GM21825 (cell line): ENCODE results near the gene MECR.

Experiments
- ATAC-seq: cut with Tn5 transposase; IDR thresholded peaks from one replicate; pipeline ENCODE4 v1.9.1; 2021; ENCODE audit warnings: mild to moderate bottlenecking, moderate library complexity; ENCODE audit not compliant: unreplicated experiment

The MECR gene

DNA sequence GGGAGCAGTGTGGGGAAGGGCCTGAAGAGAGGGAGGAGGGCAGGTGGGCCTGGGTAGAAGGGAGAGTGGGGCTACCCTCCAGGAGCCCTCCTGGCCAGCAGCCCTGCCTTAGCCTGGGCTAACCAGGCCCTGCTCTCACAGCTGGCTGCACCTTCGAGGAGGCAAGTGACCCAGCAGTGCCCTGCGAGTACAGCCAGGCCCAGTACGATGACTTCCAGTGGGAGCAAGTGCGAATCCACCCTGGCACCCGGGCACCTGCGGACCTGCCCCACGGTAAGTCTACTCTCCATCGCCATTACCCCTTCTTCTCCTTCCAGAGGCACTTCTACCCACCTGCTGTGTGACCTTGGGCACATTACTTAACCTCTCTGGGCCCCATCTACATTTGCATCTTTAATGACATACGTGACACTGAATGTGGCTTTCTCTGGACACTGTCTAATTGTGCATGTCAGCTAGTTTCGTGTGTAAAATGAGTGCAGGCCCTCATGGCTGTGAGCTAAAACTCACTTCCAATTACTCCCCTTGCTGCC is 24.5 kb upstream of the MECR start:
- no peak for ATAC-seq

DNA sequence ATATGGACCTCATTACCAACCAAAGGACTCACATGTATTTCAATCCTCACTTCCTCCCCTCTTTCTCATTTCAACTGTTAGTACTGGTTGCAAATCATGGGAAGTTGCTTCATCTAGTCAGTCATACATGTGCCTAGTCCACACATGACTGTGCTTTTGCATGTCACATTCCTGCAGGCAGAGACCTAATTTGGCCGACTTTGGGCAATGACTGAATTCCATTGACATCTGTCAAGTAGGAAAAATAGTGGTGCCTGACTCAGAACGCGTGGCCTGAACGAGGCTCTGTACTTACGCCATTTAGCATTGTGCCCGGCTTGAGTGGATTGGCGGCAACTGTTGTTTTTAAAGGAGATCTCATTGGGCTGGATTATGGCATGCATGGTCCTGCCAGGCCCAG is 23.6 kb upstream of the MECR start:
- no peak for ATAC-seq

DNA sequence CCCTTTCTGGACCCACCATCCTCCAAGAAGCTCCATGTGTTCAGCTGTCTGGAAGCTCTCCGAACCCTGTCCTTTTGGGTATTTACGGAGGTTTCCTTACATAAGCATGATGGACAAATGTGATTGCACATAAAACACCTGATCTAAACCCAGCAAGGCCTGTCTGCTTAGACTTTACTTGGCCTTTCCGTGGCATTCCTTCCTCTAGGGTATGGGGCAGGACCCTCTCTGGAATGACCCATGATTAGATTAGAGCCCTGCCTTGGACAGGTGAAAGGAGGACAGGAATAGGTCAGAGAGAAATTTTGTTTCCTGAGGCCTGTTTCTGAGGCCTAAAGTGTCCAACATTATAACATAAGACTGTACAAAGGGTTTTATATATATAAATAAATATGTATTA is 22.4 kb upstream of the MECR start:
- ATAC-seq: no peak

DNA sequence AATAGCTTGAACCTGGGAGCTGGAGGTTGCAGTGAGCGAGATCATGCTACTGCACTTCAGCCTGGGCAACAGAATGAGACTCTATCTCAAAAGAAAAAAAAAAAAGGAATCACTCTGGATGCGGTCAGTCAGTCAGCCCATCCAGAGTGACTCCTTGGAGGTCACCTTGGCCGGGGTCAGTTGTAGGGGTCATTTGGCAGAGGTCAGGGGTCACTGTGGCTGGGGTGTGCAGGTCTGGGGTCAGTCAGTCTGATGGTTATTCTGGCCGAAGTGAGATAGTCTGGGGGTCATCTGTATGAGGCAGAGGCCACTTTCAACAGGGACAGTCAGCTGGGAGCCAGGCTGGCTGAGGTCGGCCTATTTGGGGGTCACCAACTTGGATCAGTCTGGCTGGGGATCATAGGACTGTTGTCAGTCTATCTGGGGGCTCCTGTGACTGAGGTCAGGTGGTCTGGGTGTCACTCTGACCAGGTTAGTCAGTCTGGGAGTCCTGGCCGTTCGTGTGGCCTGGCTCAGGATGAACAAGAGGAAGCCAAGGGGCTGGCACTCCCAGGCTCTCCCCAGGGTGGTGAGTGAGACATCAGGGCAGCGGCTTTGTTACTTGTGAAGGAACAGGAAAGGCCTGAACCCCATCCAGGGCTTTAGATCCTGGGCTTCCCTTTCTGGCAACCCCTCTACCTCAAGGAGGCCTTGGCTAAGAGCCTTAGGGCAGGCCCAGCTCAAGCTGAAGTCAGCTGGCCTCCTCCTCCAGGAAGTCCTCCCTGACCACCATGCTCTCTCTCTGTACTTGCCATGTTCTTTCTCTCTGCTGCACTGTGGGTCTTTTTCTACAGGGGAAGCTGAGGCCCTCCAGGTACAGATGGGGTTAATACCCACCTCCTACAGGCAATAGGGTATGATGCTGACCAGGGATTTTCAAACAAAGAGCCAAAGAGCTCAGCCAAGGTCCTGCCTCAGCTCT is 20.7 kb upstream of the MECR start:
- no peak for ATAC-seq

DNA sequence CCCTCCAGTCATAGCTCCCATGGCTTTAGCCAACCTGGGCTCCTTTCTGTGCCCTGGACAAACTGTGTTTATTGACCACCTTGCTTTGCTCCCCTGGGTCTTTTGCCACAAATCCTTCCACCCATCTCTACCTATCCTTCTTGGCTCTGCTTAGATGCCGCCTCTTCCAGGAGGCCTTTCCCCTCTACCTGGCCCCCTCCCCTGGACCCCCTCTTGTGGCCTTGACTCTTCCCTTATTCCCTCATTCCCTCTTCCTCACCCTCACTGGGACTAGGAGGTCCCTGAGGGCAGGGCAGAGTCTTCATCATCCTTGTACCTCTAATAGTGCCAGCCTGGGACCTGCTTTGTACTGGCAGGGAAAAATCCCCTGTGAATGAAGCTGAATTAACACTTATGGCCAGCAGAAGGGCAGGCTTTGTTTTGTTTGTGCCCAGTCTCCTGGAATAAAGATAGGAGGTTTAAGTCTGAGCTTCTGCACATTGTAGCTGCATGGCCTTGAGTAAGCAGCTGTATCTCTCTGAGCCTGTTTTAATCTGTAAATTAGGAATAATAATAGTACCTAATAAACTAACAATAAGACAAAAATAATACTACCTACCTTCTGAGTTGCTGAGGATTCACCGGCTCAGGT is 19.3 kb upstream of the MECR start:
- ATAC-seq: no peak

DNA sequence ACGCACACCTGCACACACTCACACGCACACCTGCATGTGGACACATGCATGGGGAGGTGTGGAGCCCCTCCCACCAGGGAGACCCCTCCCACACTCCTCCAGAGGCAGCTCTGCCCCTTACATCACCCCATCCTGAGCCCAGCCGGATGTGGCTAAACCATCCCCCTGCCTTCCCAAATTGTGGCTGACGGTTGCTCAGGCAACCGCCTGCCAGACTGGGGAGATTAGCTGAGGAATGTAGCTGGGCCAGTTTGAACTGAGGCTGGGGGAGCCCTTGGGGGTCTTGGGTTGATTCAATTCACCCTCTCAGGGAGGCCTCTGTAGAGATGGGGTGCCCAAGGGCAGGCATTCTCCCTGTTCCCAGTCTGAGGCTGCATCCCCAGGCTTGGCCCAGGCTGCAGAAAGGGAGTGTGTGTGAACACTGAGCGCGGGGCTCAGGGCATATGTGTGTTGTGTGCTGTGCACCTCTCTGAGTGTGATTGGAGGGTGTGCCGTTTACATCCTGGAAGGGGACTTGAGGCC is 18.5 kb upstream of the MECR start:
- ATAC-seq: no peak

DNA sequence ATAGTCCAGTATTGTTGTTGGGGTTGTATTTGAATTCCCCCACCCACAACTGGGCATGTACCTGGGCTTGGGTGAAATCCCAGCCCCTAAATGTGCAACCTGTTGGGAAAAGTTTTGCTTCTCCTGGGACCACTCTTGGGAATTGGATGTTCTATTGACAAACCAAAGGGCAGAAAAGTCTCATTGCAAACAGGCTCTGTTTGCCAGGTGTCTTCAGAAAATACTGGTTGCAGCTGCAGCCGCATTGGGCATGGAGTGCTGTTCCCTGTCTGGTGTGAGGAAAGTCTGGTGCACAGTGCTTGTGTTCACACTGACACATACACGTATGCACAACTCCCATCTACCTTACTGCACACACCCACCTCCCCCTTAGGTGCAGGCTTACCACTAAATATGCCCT is 17.7 kb upstream of the MECR start:
- ATAC-seq: no peak

DNA sequence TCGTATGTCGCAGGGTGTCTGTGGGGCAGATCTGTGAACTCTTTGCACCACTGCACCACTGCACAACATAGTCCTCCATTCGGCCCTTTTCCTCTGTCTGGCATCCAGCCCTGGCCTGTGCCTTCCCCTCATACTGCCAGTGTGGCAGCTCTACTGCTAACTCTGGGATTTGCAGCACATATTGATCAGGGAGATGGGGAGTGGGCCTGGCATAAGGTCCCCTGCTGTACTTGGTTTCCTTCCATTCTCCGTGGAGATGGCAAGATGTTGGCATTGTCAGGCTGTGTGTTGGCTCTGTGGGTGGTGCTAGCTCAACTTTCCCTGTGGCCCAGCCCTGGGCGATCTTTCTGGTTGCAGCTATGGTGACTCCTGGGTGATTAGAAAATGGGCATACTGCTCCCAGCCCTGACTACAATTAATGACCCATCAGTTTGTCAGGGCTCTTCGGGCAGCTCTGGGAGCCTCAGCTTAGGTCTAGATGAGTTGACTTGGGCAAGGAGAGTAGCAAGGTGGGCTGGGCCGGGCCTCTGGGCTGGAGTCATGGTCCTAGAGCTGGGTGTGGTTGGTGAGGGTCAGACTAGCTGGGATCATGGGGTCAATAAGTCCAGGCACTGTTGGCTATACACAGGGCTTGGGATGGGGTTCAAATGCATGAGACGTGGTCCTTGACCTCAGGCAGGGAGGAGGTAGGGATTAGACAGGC is 17.0 kb upstream of the MECR start:
- ATAC-seq: no peak

DNA sequence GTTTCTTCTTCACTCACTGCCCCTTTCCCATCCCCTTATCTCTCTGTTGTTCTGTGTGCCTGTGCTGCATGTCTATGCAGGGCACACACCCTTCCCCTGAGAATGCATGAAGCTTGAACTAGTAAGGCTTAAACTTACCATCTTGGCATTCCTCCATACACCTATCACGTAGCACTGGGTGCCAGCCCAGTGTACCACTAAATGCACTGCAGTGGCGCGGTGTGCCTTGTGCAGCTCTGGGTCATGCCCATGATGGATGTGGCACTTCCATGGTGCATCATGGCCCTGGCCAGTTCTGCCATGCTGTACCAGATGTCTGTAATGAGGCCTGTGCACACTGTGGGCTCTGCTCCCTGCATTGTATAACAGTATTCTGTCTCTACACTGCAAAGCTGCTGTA is 16.3 kb upstream of the MECR start:
- no peak for ATAC-seq

DNA sequence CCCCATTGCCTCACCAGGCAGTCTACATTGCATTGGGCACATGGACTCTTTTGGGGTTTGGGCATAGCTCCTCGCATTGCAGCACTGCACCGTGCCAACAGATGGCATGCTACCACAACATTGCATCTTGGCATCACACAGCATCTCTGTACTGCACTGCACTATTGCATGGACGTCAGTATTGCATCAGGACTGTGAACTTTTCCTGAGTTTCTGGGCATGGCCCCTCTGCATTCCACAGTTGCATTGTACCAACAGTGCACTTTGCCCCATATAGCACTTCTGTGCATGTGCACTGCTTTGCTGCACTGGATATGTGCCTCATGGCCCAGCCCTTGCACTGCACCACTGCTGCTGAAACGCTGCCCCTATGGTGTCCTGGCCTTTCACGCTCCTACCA is 15.1 kb upstream of the MECR start:
- ATAC-seq: no peak

DNA sequence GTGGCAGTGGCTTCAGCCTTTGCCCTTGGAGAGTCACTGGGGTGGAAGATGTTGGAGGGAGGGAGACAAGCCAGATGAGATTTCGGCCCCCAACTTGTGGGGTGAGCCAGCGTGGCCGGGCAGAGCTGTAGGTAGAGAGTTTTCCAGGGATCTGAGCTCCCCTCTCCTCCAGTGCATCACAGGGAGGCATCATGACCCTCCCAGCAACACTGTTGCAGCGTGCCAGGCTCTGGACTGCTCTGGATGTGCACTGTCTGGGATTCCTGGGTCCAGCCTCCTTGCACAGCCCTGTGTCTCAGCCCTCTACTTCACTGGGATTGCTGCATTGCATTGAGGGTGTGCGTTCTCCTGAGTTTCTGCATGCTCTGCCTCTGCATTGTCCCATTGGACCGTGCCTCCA is 14.5 kb upstream of the MECR start:
- no peak for ATAC-seq

DNA sequence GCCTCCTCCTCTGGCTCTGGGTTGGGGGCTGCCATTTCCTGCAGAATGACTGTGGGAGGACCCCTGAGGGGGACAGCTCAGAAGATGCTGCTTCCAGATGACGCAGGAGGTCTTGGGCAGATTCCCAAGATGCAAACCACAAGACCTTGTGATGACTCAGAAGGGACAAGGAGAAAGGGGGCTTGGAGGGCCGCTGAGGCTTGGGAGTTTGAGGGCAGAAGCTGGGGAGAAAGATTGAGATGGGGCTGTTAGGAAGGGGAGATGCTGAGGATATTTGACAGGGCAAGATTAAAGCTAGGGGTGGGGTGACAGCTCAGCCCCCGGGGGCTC is 13.1 kb upstream of the MECR start:
- ATAC-seq: no peak

DNA sequence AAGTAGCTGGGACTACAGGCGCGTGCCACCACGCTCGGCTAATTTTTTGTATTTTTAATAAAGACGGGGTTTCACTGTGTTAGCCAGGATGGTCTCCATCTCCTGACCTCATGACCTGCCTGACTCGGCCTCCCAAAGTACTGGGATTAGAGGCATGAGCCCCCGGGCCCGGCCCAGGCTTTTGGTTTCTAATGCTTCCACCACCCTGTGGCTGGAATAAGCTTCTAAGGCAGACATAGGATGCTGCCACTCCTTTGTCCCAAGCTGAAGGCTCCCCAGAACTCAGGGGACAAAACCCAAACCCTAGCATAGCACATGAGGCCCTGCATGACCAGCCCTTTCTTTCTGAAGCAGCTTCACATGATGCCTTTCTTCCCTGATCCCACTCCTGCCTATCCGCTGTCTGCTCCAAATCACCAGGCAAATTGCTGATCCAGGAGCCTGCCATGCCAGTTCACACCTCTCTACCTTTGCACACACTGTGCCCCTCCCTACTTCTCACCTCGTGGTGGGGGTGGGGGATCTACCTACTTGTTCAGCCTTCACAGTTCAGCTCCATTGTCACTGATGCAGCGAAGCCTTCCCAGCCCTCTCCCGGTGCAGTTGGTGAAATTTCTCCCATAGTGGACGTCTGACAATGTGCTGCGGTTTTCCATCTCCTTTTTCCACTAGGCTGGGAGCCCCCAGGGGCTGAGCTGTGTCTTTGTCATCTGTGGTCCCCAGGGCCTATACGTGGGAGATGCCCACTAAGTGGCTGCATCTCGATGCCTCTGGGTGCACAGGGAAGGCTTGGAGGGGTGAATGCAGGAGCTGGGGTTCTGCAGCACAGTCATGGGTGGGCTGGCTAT is 12.5 kb upstream of the MECR start:
- no peak for ATAC-seq

DNA sequence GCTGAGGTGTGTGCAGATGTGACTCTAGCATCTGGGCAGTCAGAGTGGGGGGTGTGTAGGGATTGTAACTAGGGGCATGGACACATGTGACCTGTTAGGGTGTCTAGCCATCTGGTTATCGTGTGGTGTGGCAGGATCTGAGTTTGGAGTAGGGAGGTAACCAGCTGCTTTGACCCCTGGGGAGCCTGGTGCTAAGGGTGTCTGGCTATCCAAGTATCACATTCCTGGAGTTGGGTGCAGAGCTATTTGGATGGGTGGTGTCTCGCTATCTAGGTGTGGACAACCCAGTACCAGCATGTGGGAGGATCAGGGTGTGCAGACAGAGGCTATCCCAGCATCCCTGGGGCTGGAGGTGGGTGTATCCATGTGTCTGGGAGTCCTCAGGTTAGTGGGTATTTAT is 10.3 kb upstream of the MECR start:
- ATAC-seq: no peak

DNA sequence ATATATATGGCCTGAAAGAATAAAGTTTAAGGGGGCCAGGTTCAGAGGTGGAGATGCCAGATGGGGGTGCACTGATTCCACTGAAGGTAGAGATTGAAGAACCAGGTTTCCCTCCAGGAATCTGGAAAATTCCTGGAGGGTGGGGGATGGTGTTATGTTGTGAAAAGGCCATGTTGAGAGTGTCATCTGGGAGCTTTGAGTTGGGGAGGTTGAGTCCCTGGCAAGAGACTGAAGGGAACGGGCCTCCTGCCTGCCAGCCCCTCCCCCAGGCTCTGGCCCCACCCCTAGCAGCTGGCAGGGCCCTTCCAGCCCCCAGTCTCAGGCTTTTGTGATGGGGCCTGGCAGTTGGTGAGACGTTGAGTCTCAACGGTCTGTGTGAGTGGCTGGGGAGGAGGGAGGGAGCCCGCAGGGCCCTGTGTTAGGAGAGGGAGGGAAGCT is 9.7 kb upstream of the MECR start:
- ATAC-seq: no peak

DNA sequence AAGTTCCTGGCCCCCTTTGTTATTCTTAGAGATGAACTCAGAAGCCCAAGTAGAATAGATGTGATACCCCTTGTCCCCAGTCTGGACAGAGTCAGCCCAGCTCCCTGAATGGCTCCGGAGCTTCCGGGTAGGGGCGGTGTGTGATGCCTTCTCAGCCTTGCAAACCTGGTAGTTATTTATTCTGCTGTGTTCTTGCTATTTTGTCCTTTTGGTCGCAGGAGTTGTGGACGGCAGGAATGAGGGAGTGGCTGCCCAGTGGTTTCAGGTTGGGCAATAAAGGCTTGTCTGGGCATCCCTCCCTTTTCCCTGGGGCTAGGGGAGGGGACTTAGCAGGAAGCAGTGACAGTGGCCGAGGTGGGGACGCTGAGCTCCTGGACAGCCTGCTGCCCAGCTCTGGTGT is 8.4 kb upstream of the MECR start:
- no peak for ATAC-seq

DNA sequence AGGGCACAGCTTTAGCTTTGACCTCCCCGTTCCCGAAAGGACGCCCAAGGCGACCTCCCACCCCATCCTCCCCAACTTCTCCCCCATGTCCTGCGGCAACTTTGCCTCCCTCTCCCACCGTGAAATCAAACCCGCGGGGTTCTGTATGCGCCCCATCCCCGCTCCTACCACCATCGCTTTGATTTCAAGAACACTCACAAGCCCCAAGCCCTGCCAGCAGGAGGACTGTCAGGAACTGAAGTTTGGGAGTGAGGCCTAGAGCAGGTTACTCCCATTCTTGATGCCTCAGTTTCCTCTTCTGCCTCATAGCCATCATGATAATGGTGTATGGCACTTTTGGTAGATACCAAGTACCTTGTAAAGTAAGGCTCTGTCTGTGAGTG is 7.9 kb upstream of the MECR start:
- no peak for ATAC-seq

DNA sequence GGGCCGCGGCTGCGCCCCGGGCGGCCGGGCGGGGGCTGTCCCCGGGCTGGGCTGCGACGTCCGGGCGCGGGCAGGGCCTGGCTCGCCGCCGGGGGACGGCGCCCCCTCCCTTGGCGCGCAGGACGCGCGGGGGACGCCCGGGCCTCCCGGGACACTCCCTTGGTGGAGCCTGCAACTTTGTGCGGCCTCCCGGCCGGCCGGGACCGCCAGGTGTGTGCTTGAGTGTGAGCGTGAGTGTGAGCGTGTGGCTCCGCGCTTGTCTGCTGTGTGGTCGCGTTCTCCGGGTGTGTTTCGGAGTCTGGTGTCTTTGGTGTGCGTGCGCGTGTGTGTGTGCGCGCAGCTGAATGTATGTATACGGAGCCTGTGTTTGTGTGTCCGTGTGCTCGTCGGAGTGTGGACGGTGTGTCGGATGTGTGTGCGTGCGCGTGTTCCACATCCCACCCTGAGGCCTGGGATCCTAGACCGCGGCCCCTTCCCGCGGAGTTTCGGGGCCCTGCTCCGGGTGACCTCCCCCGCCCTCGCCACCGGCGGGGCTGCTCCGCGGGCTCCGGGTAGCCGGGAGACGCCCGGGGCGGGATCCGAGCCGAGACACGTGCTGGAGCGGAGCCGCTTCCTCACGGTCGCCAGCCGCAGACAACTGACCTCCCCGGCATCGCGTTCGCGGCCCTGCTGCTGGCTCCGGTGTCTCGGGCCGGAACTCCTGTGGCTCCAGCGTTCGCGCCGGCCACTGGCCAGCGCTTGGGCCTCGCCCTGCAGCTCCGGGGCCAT is 7.3 kb upstream of the MECR start:
- no peak for ATAC-seq

DNA sequence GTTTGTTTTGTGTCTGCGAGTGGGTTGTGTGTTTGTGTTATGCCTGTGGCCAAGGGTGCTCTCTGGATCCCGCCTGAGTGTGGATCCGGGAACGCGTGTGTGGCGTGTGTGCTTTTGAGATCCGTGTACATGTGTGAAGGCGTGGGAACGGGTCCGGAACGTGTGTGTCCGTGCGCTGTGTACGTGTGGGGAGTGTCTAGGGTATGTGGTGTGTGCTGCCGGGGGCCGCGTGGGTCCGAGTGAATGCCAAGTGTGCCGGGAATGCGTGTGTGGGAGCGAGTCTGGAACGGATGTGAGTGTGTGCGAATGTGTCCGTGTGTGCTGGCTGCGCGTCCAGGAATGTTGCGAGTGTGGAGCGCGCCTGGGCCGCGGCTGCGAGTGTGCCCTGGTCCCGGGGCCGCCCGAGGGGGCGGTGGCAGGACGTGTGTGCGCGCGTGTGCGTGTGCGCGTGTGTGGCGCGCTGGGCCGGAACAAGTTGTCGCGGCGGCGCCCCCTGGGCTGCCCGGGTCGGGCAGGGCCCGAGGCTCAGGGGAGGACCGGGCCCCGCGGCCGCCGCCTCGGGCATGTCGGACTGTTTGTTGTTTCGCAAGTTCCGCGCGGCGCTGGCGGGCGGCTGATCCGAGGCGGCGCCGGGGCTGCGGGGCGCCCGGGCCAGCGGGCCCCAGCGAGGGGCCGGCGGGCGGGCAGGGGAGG is 6.5 kb upstream of the MECR start:
- ATAC-seq: no peak
